A204.1 (cell line): ENCODE data around the gene CAMTA1.

Experiments used
- FAIRE-seq: peaks from 2 replicates; lab custom pipeline; 2012; peaks lifted over from hg19 to GRCh38; lab: Jason Lieb, UNC

The CAMTA1 gene

DNA sequence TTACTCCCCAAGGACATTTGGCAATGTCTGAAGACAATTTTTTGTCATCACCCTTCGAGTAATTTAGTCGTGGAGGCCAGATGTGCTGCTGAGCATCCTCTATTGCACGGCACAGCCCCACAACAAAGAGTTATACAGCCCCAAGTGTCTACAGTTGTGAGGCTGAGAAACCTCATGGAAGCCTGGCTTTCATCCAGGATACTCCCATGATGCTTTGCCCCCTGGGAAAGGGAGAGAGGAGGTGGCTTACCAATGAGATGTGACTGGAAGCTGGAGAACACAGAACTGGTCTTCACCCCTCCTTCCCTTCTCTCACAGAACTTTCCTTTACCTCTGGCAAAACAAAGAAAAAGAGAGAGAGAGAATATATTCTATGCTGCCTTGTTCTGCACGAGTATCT, 834.9 kb downstream of the CAMTA1 start:
- no peak for FAIRE-seq

DNA sequence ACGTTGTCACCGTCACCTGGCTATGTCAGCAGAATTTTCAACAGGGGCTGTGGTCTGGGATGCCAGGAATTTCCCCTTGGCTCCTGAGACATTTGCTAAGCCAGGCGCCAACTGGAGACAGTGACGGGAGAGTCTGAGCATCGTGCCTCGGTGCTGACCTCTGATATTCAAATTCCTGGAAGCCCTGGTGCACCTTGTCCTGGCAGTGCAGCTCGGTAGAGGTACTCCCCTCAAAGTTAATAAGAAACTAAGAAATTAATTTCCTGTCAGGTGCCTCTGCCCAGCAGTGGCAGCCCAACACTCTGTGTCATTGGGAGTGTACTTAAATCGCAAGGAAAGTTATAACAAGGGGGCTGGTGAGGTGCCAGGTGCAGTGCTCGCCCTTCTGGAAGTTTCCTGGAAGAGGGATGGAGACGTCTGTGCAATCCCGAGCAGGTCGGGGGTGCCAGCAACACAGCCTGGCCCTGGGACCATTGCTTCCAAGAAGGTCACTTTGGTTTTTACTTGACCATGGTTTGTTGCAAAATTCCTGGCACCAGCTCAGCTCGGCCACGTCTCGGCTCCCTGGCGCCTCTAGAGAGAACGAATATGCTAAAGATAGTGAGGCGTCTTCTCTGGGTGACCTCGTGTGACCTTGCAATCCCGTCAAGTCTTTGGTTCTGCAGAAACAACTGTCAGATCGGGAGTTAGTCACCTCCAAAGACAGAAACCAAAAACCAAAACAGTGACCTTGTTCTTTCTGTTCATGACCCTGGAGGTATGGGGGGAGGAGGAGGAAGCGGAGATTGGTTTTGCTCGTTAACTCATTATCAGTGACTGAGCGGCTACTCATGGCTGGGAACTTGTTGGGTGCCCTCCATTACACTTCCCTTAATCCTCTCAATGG, 836.3 kb downstream of the CAMTA1 start:
- FAIRE-seq, result no peak

DNA sequence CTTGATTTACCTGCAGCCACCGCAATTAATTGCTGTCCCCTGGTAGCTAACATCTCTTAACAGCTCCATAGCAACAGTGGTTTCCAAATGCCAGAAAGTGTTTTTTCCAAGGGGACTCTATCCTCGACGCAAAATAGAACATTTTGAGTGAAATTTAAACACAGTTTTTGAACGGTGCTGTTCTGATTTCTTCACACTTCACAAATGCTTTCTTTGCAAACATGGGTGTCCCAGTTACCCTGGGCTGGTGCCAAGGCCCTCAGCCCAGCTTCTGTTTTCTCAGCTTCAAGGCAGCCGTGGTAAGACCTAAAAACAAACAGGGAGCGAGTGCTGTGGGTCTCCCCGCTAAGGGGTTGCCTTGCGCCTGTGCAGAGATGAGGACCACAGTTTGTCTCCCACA, 838.6 kb downstream of the CAMTA1 start:
- FAIRE-seq, result no peak

DNA sequence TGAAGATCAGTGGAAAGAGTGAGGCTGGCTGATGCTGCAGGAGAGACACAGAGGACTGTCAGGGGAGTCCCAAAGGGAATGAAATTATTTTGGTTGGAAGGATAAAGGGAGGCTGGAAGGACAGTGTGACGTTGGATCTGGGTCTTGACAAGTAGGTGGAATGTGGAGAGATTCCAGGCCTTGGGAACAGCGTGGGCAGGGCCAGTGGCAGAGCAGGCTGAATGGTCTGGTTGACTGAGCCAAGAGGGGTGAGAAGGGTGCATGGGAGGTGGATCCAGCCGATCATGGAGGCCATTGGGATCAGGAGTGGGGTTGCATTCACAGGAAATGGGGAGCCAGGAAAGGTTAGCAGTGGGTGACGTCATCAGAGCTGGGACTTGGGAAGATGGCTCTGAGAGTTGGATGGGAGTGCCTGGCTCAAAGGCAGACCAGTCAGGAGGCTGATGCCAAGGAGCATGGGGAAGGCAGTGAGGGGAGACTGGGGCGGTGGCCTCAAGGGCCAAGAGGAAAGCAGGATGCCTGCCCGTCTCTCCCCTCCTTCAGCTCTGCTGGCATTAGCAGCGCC, 839.6 kb downstream of the CAMTA1 start:
- no peak for FAIRE-seq

DNA sequence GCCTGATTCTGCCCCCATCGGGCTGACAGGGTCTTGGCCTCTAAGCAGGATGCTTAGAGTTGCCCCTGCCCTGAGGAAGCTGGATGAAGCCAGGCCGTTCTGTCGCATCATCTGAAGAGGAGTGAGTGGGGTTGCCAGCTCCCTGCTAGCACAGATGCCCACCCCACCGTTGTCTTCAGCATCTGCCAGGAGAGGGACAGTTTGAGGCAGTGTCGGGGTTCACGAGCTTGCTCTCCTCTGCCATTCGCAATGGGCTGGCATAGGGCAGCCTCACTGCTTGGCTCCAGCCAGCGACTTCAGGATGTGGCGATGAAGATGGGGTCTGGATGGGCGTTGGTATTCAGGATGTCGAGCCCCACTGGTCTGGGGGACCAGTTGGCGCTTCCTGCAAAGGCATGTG, 840.1 kb downstream of the CAMTA1 start:
- FAIRE-seq, result no peak

DNA sequence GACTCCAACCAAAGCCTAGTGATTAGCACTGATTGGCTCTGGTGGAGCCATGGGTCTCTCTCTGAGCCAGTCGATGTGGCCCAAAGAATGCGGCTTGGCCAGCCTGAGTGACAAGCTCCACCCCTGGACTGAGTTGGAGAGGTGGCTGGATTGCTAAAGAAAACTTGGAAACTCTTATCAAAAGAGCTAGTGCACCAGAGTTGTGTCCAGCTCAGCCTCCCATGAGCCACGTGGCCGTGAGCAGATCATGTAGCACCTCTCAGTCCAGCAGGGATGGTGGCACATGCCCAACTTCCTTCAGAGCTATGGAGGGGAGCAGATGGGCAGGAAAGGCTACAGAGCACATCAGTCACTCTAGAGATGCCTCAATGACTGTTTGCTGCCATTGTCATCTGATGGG, 843.0 kb downstream of the CAMTA1 start:
- no peak for FAIRE-seq

DNA sequence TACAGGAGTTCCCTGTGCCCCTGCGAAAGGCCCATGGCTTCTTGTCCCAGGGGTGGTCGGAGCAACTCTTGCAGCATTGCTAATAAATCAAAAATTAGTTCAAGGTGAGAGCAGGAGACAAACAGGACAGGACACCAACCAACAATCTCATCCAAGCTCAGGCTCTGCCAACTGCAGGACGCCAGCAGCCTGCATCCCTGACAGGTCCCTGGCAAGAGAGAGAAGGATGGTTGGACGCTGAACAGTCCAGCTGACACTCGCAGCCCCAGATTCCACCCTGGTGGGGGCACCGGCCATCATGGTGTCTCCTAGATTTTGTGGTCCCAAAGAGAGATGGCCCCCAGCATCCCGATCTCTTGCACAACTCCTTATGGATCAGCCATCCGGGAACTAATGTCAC, 843.8 kb downstream of the CAMTA1 start:
- FAIRE-seq, result no peak

DNA sequence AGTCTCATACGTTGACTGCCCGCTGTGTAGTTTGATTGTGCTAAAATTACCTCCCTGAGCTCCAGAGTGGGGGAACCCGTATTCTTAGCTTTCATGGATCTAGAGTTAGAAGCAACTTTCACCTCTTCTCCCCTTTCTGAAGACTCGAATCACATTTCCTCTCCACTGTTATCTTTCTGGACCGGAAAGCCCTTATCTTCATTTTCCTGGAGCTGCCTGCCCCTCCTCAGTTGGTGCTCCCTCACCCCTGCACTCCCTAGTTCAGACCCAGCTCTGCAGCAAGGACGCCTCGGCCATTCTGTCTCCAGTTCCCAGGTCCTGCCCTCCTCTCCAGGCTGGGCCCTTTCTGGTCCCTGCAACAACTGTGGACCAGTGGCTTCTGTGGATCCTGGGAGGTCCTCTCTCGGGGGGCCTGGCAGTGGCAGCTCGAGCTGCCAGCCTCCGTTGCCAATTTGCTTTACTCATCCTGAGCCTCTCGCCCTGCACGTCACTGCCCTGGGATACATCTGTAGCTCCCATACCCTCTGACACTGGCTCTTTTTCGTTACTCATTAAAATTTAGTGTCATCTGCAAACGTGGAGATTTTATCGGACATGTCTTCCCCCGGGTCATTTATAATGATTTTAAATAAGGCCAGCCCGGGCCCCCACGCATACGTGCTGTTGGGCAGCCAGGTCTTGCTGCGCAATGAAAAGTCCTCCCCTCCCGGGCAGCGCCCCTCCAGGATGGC, 844.4 kb downstream of the CAMTA1 start:
- FAIRE-seq, result no peak

DNA sequence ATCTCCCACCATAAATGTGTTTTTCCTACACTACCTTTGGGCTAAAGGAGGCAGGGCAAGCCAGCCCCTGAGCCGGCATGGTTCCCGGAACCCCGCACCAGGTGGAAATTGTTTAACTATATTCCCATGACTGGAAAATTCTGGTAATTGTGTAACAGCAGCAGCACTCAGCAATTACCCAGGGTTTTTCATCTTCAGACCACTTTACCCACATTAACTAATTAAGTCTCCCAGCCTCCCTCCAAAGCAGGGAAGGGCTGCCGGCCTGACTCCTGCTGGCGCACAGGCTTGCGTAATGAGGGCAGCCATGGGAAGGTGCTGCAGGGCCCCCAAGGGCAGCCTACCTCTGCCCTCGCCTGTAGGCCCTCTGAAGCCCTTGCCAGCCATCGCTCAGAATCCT, 845.1 kb downstream of the CAMTA1 start:
- FAIRE-seq, result no peak

DNA sequence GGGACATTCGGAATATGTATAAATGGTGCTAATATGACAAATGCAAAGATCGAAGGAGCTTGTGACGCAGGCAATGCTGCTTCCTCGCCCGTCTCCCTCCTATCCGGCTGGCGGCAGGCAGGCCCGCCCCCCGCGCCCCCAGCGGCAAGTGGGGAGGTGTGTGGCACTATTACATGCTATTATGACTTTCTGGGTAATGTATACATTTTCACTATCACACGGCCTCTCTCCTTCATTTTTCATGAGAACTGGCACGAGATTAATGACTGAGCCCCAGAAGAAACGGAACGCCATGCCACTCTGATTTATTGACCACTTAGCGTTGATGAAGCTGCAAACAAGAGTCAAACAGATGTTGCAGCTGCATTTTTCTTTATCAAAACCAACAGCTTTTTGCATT, 846.9 kb downstream of the CAMTA1 start:
- FAIRE-seq, result no peak

DNA sequence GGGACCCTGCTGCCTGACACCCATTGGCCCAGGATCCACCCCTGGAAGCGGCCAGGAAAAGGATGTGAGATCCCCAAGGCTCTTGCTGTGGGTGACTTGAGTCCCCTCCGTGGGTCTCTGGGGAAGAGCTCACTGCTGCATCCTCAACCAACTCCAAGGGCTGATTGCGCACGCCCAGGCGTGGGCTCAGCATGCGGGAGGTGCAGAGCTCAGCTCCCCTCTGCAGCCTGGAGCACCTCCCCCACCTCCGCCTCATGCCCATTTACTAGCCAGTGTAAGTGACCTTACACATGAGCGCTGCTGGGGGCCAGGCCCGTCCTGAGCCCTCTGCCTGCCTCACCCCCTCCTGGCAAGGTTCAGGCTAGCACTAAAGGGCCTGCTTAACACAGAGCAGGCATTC, 847.4 kb downstream of the CAMTA1 start:
- no peak for FAIRE-seq

DNA sequence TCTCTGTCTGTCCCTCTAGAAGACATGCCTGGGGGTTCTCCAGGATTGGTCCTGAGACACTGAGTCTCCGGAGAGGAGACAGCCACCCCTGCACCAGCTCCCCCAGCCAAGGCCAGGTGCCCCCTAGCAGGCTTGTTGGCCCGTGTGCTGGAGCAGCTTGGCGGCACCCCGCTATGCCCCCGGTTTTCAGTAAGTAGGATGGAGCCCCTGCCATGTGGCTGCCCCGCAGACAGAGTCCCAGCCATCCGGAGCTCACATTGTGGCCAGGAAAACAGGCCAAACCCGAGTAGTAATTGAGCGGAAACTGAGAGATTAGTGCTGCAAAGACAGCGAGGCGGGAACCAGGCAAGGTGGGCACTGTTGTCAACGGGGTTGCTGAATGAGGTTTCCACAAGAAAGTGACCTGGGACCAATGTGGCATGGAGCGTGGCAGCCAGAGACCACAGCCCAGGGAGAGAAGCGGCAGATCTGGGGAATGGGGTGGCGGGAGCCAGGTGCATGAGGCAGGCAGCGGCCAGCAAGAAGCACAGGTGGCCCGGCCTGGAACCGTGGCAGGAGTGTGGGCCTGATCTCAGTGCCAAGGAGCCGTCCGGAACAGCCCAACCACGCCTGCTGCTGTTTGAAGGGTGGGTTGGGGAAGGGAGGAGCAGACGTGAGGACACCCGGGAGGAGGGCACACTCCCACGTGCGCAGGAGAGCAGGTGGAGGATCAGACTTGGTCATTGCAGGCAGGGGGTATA, 848.4 kb downstream of the CAMTA1 start:
- FAIRE-seq, result no peak

DNA sequence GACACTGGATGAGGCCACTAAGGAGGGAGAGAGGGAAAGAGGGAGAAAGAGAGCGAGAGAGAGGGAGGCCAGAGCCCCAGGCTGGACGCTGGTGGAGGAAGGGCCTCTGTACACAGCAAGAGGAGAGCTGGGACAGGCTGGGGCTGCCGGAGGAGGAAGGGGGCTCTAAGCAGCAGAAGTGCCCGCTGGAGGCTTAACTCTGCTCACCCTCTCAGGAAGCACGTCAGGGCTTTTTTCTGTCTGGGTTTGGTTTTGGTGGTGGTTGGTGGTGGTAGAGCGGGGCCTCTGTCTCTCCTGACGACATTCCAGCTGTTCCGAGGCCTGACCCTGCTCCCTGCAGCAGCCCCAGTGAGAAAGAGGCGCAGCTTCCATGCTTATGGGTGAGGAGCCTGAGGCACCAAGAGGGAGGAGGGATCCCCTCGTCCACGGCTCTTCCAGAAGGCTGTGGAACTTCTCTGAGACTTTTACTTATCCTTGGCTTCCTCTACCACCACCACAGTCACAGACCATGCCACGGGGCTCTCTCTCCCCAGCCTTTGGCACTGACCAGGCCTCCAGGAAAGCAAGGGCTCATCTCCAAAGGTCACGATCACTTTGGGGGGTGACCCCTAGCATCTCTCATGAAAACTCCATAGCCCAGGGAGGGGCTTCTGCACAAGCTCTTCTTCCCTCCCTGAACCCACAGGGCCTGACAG, 849.4 kb downstream of the CAMTA1 start:
- no peak for FAIRE-seq

DNA sequence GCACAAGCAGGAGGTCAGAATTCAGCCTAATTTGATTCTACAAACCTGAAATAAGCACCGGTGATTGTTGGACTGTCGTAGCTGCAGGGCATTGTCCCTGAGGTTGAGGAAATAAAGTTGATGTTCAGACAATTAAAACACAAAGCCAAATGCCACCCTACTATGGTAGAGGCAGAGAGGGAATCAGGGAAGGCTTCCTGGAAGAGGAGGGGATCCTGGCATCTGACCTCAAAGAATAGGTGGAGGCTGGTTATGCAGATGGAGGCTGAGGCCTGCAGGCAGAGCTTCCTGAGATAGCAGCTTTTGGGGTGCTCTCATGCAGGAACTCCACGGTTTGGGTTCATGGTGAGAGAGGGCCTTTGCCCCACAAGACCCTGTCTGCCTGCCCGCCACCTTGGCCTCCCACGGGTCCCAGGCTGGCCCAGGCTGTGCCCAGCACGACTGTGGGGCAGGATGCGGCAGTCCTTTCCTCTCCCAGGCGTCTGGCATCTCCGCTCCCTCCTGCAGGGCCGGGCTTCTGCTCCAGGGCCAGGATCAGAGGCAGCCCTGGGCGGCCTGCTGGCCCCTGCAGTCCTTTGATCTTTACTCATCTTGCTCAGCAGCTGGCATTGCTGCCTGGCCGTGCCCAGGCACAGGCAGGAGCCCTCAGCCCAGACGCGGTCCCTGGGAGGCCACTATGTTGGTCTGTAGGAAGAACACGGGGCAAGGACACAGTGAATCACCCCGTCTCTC, 851.7 kb downstream of the CAMTA1 start:
- FAIRE-seq, result no peak

DNA sequence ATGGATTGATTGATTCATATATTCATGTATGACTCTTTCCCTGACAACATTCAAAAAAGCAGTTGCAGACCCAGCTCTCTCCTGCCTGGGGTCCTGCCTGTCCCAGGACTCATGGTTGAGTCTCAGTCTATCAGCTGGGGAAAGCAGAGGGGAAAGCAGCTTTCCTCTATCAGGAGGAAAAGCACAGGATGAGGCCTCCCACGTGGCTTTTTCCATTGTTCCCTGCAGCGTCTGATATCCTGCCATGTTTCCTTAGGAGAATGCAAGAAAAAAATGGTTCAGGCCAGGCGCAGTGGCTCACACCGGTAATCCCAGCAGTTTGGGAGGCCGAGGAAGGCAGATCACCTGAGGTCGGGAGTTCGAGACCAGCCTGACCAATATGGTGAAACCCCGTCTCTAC, 852.8 kb downstream of the CAMTA1 start:
- FAIRE-seq, result no peak

DNA sequence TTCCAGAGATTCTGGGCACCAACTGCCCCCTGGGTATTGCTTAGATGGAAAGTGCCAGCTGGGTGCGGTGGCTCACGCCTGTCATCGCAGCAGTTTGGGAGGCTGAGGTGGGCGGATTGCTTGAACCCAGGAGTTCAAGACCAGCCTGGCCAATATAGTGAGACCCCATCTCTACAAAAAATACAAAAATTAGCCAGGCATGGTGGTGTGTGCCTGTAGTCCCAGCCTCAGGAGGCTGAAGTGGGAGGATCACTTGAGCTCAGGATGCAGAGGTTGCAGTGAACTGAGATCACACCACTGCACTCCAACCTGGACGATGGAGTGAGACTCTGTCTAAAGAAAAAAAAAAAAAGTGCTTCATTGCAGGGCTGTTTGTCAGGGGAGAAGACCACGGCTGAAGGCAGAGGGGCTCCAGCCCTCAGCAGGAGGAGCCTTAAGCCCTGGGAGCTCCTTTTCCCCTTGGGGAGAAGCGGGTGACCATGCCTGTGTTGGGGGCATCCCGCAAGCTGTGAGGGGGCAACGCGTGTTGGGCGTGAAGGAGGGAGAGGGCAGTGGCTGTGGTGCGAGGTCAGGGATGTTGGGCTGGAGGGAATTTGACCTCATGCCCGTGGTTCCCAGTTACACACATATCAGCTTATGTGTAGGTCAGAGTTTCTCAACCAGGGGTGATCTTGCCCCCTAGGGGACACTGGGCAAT, 854.3 kb downstream of the CAMTA1 start:
- no peak for FAIRE-seq

DNA sequence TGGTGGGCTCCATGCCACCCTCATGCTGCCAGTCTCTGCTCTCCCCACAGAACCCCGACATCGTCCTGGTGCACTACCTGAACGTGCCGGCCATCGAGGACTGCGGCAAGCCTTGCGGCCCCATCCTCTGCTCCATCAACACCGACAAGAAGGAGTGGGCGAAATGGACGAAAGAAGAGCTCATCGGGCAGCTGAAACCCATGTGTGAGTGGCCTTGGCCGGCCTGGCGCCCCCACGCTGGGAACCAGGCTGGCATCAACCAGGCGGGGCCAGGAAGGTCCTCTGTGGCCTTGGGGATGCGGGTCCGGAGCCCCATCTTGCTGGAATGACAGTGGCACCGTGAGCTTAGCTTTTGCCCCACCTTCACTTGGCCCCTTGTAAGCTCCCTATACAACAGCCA, 855.1 kb downstream of the CAMTA1 start:
- no peak for FAIRE-seq

DNA sequence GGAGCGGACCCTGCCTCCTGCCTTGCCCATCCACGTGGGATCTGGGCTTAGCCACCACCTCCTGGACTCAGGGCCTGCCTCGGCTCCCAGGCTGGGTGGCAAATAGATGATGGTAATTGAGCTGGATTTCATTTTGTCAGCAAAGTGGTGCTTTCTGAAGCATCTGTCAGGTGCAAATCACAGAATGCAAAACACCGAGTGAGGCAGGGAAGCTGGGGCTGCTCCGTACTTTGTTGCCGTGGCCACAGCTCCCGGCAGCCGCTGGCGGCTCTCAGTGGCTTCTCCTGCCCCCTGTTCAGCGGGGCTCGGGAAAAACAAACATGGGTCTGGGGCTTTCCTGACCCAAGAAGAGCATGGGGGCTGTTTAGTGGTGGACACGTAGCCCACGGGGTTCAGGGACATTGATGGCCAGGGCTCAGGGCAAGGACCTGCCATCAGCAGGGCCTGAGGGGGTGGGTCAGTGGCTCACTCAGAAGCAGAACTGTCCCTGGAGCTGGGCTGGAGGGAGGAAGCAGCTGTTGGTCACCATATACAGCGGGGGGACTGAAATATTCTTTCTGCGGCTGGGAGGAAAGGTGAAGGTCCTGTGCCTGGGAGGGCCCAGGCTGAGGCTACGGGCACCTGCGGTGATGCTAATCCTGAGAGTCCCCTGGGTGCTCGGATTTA, 855.8 kb downstream of the CAMTA1 start:
- no peak for FAIRE-seq

DNA sequence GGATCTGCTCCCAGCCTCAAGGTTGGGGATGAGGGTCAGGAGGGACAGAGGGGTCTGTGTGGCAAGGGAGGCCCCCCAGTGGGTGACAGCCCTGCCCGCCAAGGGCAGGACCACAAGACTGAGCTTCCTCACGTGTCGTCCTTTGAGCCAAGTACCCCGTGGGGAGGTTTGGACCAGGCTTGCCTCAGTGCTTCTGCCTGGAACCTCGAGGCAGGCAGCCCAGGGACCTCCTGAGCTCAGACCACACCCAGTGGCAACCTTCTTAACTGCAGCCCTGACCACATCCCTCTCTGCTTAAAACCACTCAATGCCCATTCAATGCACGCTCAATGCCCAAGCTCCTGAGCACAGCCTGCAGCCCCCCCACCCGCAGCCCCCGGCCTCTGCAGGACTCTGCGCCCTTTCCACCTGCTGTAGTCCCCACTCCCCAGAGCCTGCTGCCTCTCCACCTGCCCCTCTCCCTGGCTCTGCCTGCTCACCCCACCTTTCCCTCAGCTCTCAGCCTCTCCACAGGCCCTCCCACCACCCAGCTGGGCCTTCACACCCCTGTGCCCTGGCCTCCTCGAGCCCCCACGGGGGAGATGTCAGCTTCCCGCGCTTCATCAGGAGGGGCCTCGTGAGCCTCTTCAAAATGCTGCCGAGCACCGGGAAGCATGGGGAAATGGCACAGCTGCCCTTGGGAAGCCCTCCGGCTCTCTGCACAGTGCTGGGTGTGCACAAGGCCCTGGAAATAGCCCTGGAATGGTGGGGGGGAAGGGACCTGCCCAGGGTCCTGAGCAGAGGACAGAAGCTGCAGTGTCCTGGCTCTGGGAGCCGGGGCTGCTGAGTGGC, 856.5 kb downstream of the CAMTA1 start:
- FAIRE-seq, result no peak

DNA sequence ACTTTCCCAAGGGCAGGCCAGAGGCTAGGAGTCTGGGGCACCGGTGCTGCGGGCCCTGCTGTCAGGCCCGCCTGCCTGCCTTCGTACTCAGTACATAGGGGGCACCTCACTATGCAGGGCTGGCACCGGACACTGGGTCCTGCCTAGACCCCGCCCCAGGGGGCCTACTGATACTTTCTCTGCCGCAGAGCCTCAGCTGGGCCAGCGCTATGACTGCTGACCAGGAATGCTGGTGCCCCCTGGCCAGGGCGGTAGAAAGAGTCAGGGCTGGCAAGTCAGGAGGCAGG, 857.1 kb downstream of the CAMTA1 start:
- no peak for FAIRE-seq
